HG02642 (cell line): Measurements from ENCODE around the gene F12.
"Not testable (repeated sequence)": the region's sequence is repeated elsewhere in the genome, so short reads cannot be mapped to it uniquely, and the experiment has no call there.

Experiments
- ATAC-seq: cut with Tn5 transposase; IDR thresholded peaks from one replicate; pipeline ENCODE4 v1.9.1; 2021; ENCODE audit warnings: mild to moderate bottlenecking; ENCODE audit not compliant: unreplicated experiment, poor library complexity

F12 gene

GRCh38 chr5:177360740-177361139 is 48.6 kb downstream of the F12 start:
- ATAC-seq, result not testable (repeated sequence)

- ATAC-seq, result no peak
These were observed 49.5 kb downstream of the F12 start for GRCh38 chr5:177359860-177360259.

- no peak for ATAC-seq
These were observed 49.9 kb downstream of the F12 start for GRCh38 chr5:177359451-177359851.

- ATAC-seq, result peak; percentile 4
These were observed 51.0 kb downstream of the F12 start for GRCh38 chr5:177358370-177358819.

GRCh38 chr5:177357459-177358351 is 51.7 kb downstream of the F12 start, which contains the start of gene RGS14:
TSS of gene RGS14 (plus strand) at chr5:177357924. CDS start at chr5:177358025, 101 bp downstream.
- peak; percentile 88 for ATAC-seq

GRCh38 chr5:177357146-177357458 is 52.3 kb downstream of the F12 start:
- ATAC-seq, result no peak

- no peak for ATAC-seq
These were observed 52.6 kb downstream of the F12 start for GRCh38 chr5:177356746-177357145.

GRCh38 chr5:177355868-177356168 is 53.5 kb downstream of the F12 start:
- ATAC-seq, result no peak

GRCh38 chr5:177355162-177355867 is 54.0 kb downstream of the F12 start:
- ATAC-seq, result no peak

- ATAC-seq, result no peak
These were observed 54.7 kb downstream of the F12 start for GRCh38 chr5:177354711-177355110.

GRCh38 chr5:177354256-177354655 is 55.1 kb downstream of the F12 start:
- ATAC-seq, result no peak

GRCh38 chr5:177353093-177353492 is 56.3 kb downstream of the F12 start:
- ATAC-seq, result no peak
